ENCODE measurements around the gene LAMTOR4. TPM values are rescaled to one million over a fixed set of nuclear protein-coding genes. Genes with fewer than 3 reads are reported as not detected.
A peak's percentile ranks its signal among the peaks of the same experiment; 100 is the strongest.
"Not testable (repeated sequence)": the region's sequence is repeated elsewhere in the genome, so short reads cannot be mapped to it uniquely, and the experiment has no call there.

The LAMTOR4 gene
- total RNA-seq, 1 donor from 2014 or later, result 105 TPM

GRCh38 chr7:100177045-100178001 lies 28.6 kb downstream of the LAMTOR4 start, which contains the start of the genes GPC2 and STAG3:
Gene GPC2, minus strand, starts transcription at chr7:100177381. Its CDS starts 182 bp downstream, at chr7:100177199.
Gene STAG3, plus strand, starts transcription at chr7:100177918. Its CDS starts 2,639 bp downstream, at chr7:100180557.
- intact Hi-C loops (cut with DNase I), result no loop called here
- H3K27me3 ChIP-seq, result peaks cover 12% of the 10 kb centered on the region
- no peaks in the 10 kb centered on the region for H3K36me3 ChIP-seq
- no peaks in the 10 kb centered on the region for H3K9me3 ChIP-seq
- no peak within 1 kb of the TSS for H3K27ac ChIP-seq
- peaks cover 9% of the 10 kb centered on the region for H3K4me1 ChIP-seq
- peak within 1 kb of the TSS; percentile 57 for H3K4me3 ChIP-seq
- ATAC-seq (peak; percentile 98), DNase-seq (peak; percentile 97)
- no peak for TF ChIP-seq CTCF (IDR thresholded peaks at IDR 0.05)

GRCh38 chr7:100180084-100180483 lies 31.4 kb downstream of the LAMTOR4 start:
- H3K27me3 ChIP-seq, result peaks cover 10% of the 10 kb centered on the region
- H3K4me1 ChIP-seq; H3K36me3 ChIP-seq; H3K9me3 ChIP-seq; DNase-seq; H3K4me3 ChIP-seq; ATAC-seq; H3K27ac ChIP-seq; intact Hi-C loops (cut with DNase I): not testable (repeated sequence)

GRCh38 chr7:100182616-100183015 lies 33.9 kb downstream of the LAMTOR4 start:
- H3K4me3 ChIP-seq; H3K9me3 ChIP-seq; intact Hi-C loops (cut with DNase I); H3K4me1 ChIP-seq; H3K36me3 ChIP-seq; DNase-seq; H3K27ac ChIP-seq; ATAC-seq: not testable (repeated sequence)
- peaks cover 10% of the 10 kb centered on the region for H3K27me3 ChIP-seq

GRCh38 chr7:100183090-100183489 lies 34.4 kb downstream of the LAMTOR4 start:
- peak; percentile 12 for DNase-seq
- H3K27ac ChIP-seq; intact Hi-C loops (cut with DNase I); H3K9me3 ChIP-seq; ATAC-seq; H3K4me1 ChIP-seq; H3K36me3 ChIP-seq; H3K4me3 ChIP-seq: not testable (repeated sequence)
- peaks cover 10% of the 10 kb centered on the region for H3K27me3 ChIP-seq

GRCh38 chr7:100185726-100186125 lies 37.0 kb downstream of the LAMTOR4 start:
- ATAC-seq (no peak), DNase-seq (no peak)
- H3K36me3 ChIP-seq, result no peaks in the 10 kb centered on the region
- no peak overlapping the region for H3K4me3 ChIP-seq
- H3K27me3 ChIP-seq, result peaks cover 9% of the 10 kb centered on the region
- no peaks in the 10 kb centered on the region for H3K9me3 ChIP-seq
- intact Hi-C loops (cut with DNase I), result no loop called here
- H3K4me1 ChIP-seq, result no peaks in the 10 kb centered on the region
- no peak overlapping the region for H3K27ac ChIP-seq
- no peak for TF ChIP-seq CTCF (IDR thresholded peaks at IDR 0.05)

- no peak for ATAC-seq
- H3K27me3 ChIP-seq, result no peaks in the 10 kb centered on the region
- no peak for TF ChIP-seq CTCF (IDR thresholded peaks at IDR 0.05)
These were observed 40.3 kb downstream of the LAMTOR4 start for GRCh38 chr7:100189061-100189460.

GRCh38 chr7:100190048-100190711 lies 41.5 kb downstream of the LAMTOR4 start:
- DNase-seq, result no peak
- Histone ChIP-seq H3K27me3 (no peaks in the 10 kb centered on the region), H3K4me1 (no peaks in the 10 kb centered on the region), H3K4me3 (no peak overlapping the region), H3K36me3 (no peaks in the 10 kb centered on the region), H3K9me3 (no peaks in the 10 kb centered on the region), H3K27ac (no peak overlapping the region)
- peak; percentile 51 for ATAC-seq
- intact Hi-C loops (cut with DNase I), result no loop called here
- TF ChIP-seq CTCF (IDR thresholded peaks at IDR 0.05), result peak; percentile 34

More at GRCh38 chr7:100189061-100189460, 40.3 kb downstream of the LAMTOR4 start:
- Histone ChIP-seq H3K4me3 (no peak overlapping the region), H3K9me3 (no peaks in the 10 kb centered on the region), H3K27ac (no peak overlapping the region), H3K36me3 (no peaks in the 10 kb centered on the region), H3K4me1 (no peaks in the 10 kb centered on the region)
- no peak for DNase-seq
- intact Hi-C loops (cut with DNase I), result no loop called here

Data from upper lobe of right lung (tissue), 1 donor.